OCI-LY1 (cell line): ENCODE measurements around the gene COA4.

Source experiments
- H2AFZ ChIP-seq: fragments of 200-600 bp; sonication (generic), shearing (Covaris generic); 2 replicates; pipeline ENCODE4 v1.6.0; 2014; ENCODE audit warnings: antibody characterized with exemption, mild to moderate bottlenecking, low read length
- H3F3A ChIP-seq: fragments of 200-600 bp; sonication (generic), shearing (Covaris generic); 2 replicates; pipeline ENCODE4 v1.6.0; 2014; ENCODE audit warnings: mild to moderate bottlenecking, antibody characterized with exemption, low read length, moderate library complexity; ENCODE audit not compliant: insufficient read depth
- H3K27ac ChIP-seq: fragments of 200-600 bp; sonication (generic); 2 replicates; pipeline ENCODE4 v1.5.1; 2014; ENCODE audit warnings: low read length, mixed run types, mild to moderate bottlenecking, low read depth; ENCODE audit not compliant: poor library complexity, severe bottlenecking
- H3K27me3 ChIP-seq: fragments of 200-600 bp; sonication (generic); 2 replicates; pipeline ENCODE4 v1.6.0; 2014; ENCODE audit warnings: antibody characterized with exemption, mild to moderate bottlenecking, low read length, moderate library complexity; ENCODE audit not compliant: insufficient read depth
- H3K36me3 ChIP-seq: fragments of 200-600 bp; sonication (generic); 2 replicates; pipeline ENCODE4 v1.6.1; 2014; ENCODE audit warnings: mild to moderate bottlenecking, antibody characterized with exemption, low read length, moderate library complexity, mixed read lengths; ENCODE audit not compliant: insufficient read depth
- H3K4me1 ChIP-seq: fragments of 200-600 bp; sonication (generic); 2 replicates; pipeline ENCODE4 v1.5.1; 2014; ENCODE audit warnings: mild to moderate bottlenecking, low read length, moderate library complexity; ENCODE audit not compliant: insufficient read depth, severe bottlenecking
- H3K4me2 ChIP-seq: fragments of 200-600 bp; sonication (generic), shearing (Covaris generic); 2 replicates; pipeline ENCODE4 v1.6.1; 2014; ENCODE audit warnings: low read length
- H3K4me3 ChIP-seq: fragments of 200-600 bp; sonication (generic); 2 replicates; pipeline ENCODE4 v1.5.1; 2014; ENCODE audit warnings: low read length, low read depth, mild to moderate bottlenecking, mixed read lengths; ENCODE audit not compliant: poor library complexity, severe bottlenecking
- H3K79me2 ChIP-seq: fragments of 200-600 bp; shearing (Covaris generic); 2 replicates; pipeline ENCODE4 v1.6.1; 2016; ENCODE audit warnings: mixed run types, low read length, mixed read lengths; ENCODE audit not compliant: insufficient read depth
- H3K9ac ChIP-seq: fragments of 200-600 bp; sonication (generic), shearing (Covaris generic); 2 replicates; pipeline ENCODE4 v1.6.1; 2014; ENCODE audit warnings: mild to moderate bottlenecking, low read length, mixed read lengths
- H3K9me2 ChIP-seq: fragments of 200-600 bp; sonication (generic), shearing (Covaris generic); 2 replicates; pipeline ENCODE4 v1.6.1; 2014; ENCODE audit warnings: low read depth, mild to moderate bottlenecking, low read length, mixed read lengths
- H3K9me3 ChIP-seq: fragments of 200-600 bp; shearing (Covaris generic); 2 replicates; pipeline ENCODE4 v1.6.1; 2014; ENCODE audit warnings: low read length, mixed read lengths
- H4K20me1 ChIP-seq: fragments of 200-600 bp; sonication (generic), shearing (Covaris generic); 2 replicates; pipeline ENCODE4 v1.6.0; 2016; ENCODE audit warnings: mild to moderate bottlenecking, low read length; ENCODE audit not compliant: insufficient read depth
- EZH2 ChIP-seq: fragments of 200-600 bp; sonication (generic), shearing (Covaris generic); IDR thresholded peaks from 2 replicates; pipeline ENCODE4 v1.8.0; 2017; ENCODE audit warnings: borderline replicate concordance, mixed run types, mild to moderate bottlenecking, antibody characterized with exemption, low read length, moderate library complexity, mixed read lengths
- TF ChIP-seq, protein P1 (sequence below): fragments of 200-600 bp; sonication (generic), shearing (Covaris generic); IDR thresholded peaks from 2 replicates; pipeline ENCODE4 v1.5.1; 2017; ENCODE audit warnings: mild to moderate bottlenecking, antibody characterized with exemption, low read length, moderate library complexity, mixed read lengths

The COA4 gene

DNA sequence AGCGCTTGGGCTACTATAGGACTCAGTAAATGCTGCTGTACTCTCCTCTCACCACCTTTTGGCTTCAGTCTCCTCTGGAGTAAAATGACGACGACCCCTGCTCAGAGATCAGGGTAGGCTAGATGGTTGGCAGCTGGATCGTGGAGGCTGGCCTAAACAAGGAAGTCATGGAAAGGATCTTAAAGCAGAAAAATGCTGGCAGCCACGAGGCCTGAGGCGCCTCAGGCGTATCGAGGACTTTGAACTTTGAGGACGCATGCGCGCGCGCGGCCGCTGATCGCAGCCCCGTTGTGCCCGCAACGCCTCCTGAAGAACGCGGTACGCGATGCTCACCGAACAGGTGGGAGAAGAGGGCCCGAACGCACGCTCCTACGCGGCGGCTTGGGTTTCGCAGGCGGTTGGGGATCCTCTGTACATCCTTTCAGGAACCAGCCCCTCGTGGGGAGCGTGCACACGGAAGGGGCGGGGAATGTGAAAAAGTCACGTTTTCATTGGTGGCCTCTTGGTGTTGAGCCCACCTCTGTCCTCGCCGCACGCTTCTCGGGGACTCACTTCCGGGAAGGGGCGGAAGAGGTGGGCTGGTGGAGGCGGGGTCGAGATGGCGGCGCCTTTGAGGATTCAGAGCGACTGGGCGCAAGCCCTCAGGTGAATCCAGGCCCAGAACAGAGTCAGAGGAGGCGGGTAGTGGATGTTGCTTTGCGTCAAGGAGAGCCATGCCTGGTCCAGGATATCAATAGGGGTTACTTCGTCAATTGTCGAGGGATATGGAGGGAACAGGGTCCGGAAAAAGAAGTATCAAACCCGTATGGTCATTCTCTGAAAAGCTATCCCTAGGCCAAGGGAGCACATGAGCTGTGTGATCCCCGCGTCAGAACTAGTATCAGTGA lies at the start of gene COA4, which contains the start of gene PAAF1:
TSS of gene COA4 (minus strand) at position 423 of the 887 bp plus-strand sequence. CDS start 3,468 bp downstream, outside the sequence.
TSS of gene PAAF1 (plus strand) at position 576 of the 887 bp plus-strand sequence. CDS start at position 599, 23 bp downstream.
- no peaks in the 10 kb centered on the region for H3K27me3 ChIP-seq
- TF ChIP-seq, protein P1, sequence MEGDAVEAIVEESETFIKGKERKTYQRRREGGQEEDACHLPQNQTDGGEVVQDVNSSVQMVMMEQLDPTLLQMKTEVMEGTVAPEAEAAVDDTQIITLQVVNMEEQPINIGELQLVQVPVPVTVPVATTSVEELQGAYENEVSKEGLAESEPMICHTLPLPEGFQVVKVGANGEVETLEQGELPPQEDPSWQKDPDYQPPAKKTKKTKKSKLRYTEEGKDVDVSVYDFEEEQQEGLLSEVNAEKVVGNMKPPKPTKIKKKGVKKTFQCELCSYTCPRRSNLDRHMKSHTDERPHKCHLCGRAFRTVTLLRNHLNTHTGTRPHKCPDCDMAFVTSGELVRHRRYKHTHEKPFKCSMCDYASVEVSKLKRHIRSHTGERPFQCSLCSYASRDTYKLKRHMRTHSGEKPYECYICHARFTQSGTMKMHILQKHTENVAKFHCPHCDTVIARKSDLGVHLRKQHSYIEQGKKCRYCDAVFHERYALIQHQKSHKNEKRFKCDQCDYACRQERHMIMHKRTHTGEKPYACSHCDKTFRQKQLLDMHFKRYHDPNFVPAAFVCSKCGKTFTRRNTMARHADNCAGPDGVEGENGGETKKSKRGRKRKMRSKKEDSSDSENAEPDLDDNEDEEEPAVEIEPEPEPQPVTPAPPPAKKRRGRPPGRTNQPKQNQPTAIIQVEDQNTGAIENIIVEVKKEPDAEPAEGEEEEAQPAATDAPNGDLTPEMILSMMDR, result no peak
- TF ChIP-seq EZH2, result no peak
- peaks cover 28% of the 10 kb centered on the region for H3K4me1 ChIP-seq
- H3K4me3 ChIP-seq, result peak within 1 kb of the TSS; percentile 69
- H3K79me2 ChIP-seq, result peaks cover 25% of the 10 kb centered on the region
- peak within 1 kb of the TSS; percentile 84 for H3K27ac ChIP-seq
- peaks cover 40% of the 10 kb centered on the region for H3K36me3 ChIP-seq
- no peaks in the 10 kb centered on the region for H3K9me3 ChIP-seq
- no peaks in the 10 kb centered on the region for H4K20me1 ChIP-seq
- H3K9ac ChIP-seq, result peak within 1 kb of the TSS; percentile 86
- no peaks in the 10 kb centered on the region for H3K9me2 ChIP-seq
- H3F3A ChIP-seq, result no peaks in the 10 kb centered on the region
- H3K4me2 ChIP-seq, result peak within 1 kb of the TSS; percentile 88
- no peak within 1 kb of the TSS for H2AFZ ChIP-seq

DNA sequence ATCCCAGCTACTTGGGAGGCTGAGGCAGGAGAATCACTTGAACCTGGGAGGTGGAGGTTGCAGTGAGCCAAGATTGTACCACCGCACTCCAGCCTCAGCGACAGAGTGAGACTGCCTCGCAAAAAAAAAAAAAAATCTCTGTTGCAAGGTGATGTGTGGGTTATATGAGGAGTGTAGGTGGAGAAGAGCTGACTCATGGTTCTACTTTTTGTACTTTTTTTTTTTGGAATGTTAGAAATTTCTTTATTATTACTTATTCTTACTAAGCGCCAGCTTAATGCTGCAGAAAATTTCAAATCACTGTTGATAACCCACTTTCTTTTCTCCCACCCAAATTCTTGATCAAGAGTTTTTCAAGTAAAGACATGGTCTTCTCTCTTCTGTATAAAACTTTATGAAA lies 44.5 kb upstream of the COA4 start:
- Histone ChIP-seq H3K27ac (no peak overlapping the region), H2AFZ (no peak overlapping the region), H3K36me3 (peaks cover 22% of the 10 kb centered on the region), H4K20me1 (no peaks in the 10 kb centered on the region), H3F3A (no peaks in the 10 kb centered on the region), H3K9ac (no peak overlapping the region), H3K4me3 (no peak overlapping the region), H3K4me1 (no peaks in the 10 kb centered on the region), H3K27me3 (no peaks in the 10 kb centered on the region), H3K9me3 (no peaks in the 10 kb centered on the region), H3K9me2 (no peaks in the 10 kb centered on the region), H3K79me2 (no peaks in the 10 kb centered on the region), H3K4me2 (no peak overlapping the region)
- no peak for TF ChIP-seq EZH2

DNA sequence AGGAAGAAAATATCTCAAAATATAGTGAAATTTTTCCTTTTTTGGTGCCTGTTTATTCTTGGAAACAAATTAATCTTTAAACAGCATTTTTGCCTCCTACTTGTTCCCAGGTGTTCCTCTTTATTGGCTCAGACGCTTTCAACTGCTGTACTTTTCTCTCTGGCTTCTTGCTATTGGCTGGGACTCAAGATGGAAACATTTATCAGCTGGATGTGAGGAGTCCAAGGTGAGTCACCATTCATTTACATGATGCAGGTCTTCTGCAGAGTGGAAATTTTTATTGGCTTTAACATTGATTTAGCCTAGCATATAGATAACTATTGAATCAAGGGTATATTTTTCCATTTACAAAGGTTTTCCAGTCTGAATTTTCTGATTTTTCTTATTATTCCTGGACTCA lies 39.8 kb upstream of the COA4 start:
- no peak overlapping the region for H3K4me2 ChIP-seq
- no peaks in the 10 kb centered on the region for H4K20me1 ChIP-seq
- no peaks in the 10 kb centered on the region for H3K79me2 ChIP-seq
- no peaks in the 10 kb centered on the region for H3K4me1 ChIP-seq
- H3K4me3 ChIP-seq, result no peak overlapping the region
- no peak overlapping the region for H3K9ac ChIP-seq
- TF ChIP-seq EZH2, result no peak
- TF ChIP-seq, protein P1, result no peak
- no peaks in the 10 kb centered on the region for H3K27me3 ChIP-seq
- peaks cover 22% of the 10 kb centered on the region for H3K36me3 ChIP-seq
- no peaks in the 10 kb centered on the region for H3F3A ChIP-seq
- no peak overlapping the region for H2AFZ ChIP-seq
- H3K27ac ChIP-seq, result no peak overlapping the region
- H3K9me3 ChIP-seq, result no peaks in the 10 kb centered on the region
- H3K9me2 ChIP-seq, result no peaks in the 10 kb centered on the region
